Endodermal cell (in vitro differentiated cells): ENCODE results near the gene IL19. TPM values are rescaled to one million over a fixed set of nuclear protein-coding genes. Genes with fewer than 3 reads are reported as not detected.

ENCODE experiments used
- DNase-seq: peaks from one replicate; pipeline ENCODE4 v3.0.0-alpha.2; 2017
- H3K27ac ChIP-seq: 2 replicates; pipeline ENCODE4 v1.5.1; 2013; ENCODE audit warnings: mild to moderate bottlenecking, low read depth, low read length, moderate library complexity
- H3K27me3 ChIP-seq: 2 replicates; pipeline ENCODE4 v1.6.1; 2013; ENCODE audit warnings: mild to moderate bottlenecking, low read length, moderate library complexity; ENCODE audit not compliant: insufficient read depth, control insufficient read depth, poor library complexity, severe bottlenecking
- H3K36me3 ChIP-seq: 2 replicates; pipeline ENCODE4 v1.7.0; 2013; ENCODE audit warnings: mild to moderate bottlenecking, low read length, moderate library complexity; ENCODE audit not compliant: control insufficient read depth, insufficient read depth
- H3K4me1 ChIP-seq: one replicate; pipeline ENCODE4 v1.7.0; 2013; ENCODE audit warnings: low read length; ENCODE audit not compliant: control insufficient read depth, insufficient read depth
- H3K4me3 ChIP-seq: 2 replicates; pipeline ENCODE4 v1.5.1; 2013; ENCODE audit warnings: mild to moderate bottlenecking, low read length, moderate library complexity
- H3K9ac ChIP-seq: 2 replicates; pipeline ENCODE4 v1.6.1; 2013; ENCODE audit warnings: mild to moderate bottlenecking, low read length, moderate library complexity; ENCODE audit not compliant: poor library complexity, severe bottlenecking; ENCODE audit errors: extremely low read depth
- H3K9me3 ChIP-seq: 2 replicates; pipeline ENCODE4 v1.6.1; 2013; ENCODE audit warnings: mild to moderate bottlenecking, low read length, moderate library complexity; ENCODE audit not compliant: control insufficient read depth
- H3K27ac Mint-ChIP-seq: 2 replicates; pipeline ENCODE4 v1.8.0; 2020; ENCODE audit warnings: mixed read lengths
- H3K27me3 Mint-ChIP-seq: 2 replicates; pipeline ENCODE4 v1.8.0; 2021; ENCODE audit warnings: mild to moderate bottlenecking, mixed read lengths; ENCODE audit not compliant: insufficient read depth
- H3K36me3 Mint-ChIP-seq: 2 replicates; pipeline ENCODE4 v1.8.0; 2020; ENCODE audit warnings: low read depth, mixed read lengths
- H3K4me1 Mint-ChIP-seq: 2 replicates; pipeline ENCODE4 v1.8.0; 2020; ENCODE audit warnings: mixed read lengths
- H3K4me3 Mint-ChIP-seq: 2 replicates; pipeline ENCODE4 v1.8.0; 2020; ENCODE audit warnings: mild to moderate bottlenecking, moderate library complexity, mixed read lengths
- H3K9me3 Mint-ChIP-seq: 2 replicates; pipeline ENCODE4 v1.8.0; 2020; ENCODE audit warnings: mild to moderate bottlenecking, mixed read lengths
- WGBS, 2 experiments: methylation state at CpG; one replicate each; pipeline versions ENCODE4 v1.1.5 to v1.1.7; 2013; ENCODE audit warnings: missing lambda C conversion rate in 2 of 2, mixed read lengths in 1 of 2; ENCODE audit not compliant: insufficient coverage in 1 of 2, insufficient read length in 1 of 2; 5-methylcytosine and 5-hydroxymethylcytosine counted together
- total RNA-seq, 2 donors: library from RNA; stranded (reverse); fragmentation: NEBNext Ultra II Directional in 1 of 2; extraction: Animal tissue kit (Norgen Biotek cat#: 25700) in 1 of 2; gene quantifications; 2 replicates in 1 of 2; 3 replicates in 1 of 2; pipeline ENCODE4 v1.2.1, GENCODE V29; 2021
- TF ChIP-seq, protein P1 (sequence below): fragments of 200-600 bp; sonication (generic); conservative IDR thresholded peaks from 2 replicates; pipeline ENCODE4 v1.5.0; 2021; ENCODE audit warnings: antibody characterized with exemption, mild to moderate bottlenecking

IL19 gene
- total RNA-seq, 2 donors from 2014 or later: not detected

DNA sequence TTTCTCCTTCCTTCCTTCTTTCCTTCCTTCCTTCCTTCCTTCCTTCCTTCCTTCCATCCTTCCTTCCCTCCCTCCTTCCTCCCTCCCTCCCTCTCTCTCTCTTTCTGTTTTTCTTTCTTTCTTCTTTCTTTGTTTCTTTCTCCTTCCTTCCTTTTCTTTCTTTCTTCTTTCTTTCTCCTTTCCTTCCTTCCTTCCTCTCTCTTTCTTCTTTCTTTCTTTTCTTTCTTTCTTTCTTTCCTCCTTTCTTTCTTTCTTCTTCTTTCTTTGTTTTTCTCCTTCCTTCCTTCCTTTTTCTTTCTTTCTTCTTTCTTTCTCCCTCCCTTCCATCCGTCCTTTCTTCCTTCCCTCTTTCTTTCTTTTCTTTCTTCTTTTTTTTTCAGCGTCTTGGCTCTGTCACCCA is 18.1 kb upstream of the IL19 start:
- no peak overlapping the region for H3K27ac Mint-ChIP-seq
- no peak overlapping the region for H3K4me3 Mint-ChIP-seq
- no peak overlapping the region for H3K27ac ChIP-seq
- H3K9ac ChIP-seq: no peak overlapping the region
- no peaks in the 10 kb centered on the region for H3K9me3 ChIP-seq
- no peaks in the 10 kb centered on the region for H3K27me3 Mint-ChIP-seq
- H3K4me3 ChIP-seq: no peak overlapping the region
- peaks cover 3% of the 10 kb centered on the region for H3K4me1 Mint-ChIP-seq
- WGBS, 2 experiments: 91 to 100% methylated on average over 1 to 2 of the region's 2 CpGs
- H3K4me1 ChIP-seq: no peaks in the 10 kb centered on the region
- H3K36me3 Mint-ChIP-seq: no peaks in the 10 kb centered on the region
- H3K27me3 ChIP-seq: peaks cover 18% of the 10 kb centered on the region
- H3K9me3 Mint-ChIP-seq: no peaks in the 10 kb centered on the region
- TF ChIP-seq, protein P1, sequence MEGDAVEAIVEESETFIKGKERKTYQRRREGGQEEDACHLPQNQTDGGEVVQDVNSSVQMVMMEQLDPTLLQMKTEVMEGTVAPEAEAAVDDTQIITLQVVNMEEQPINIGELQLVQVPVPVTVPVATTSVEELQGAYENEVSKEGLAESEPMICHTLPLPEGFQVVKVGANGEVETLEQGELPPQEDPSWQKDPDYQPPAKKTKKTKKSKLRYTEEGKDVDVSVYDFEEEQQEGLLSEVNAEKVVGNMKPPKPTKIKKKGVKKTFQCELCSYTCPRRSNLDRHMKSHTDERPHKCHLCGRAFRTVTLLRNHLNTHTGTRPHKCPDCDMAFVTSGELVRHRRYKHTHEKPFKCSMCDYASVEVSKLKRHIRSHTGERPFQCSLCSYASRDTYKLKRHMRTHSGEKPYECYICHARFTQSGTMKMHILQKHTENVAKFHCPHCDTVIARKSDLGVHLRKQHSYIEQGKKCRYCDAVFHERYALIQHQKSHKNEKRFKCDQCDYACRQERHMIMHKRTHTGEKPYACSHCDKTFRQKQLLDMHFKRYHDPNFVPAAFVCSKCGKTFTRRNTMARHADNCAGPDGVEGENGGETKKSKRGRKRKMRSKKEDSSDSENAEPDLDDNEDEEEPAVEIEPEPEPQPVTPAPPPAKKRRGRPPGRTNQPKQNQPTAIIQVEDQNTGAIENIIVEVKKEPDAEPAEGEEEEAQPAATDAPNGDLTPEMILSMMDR: no peak
- no peak for DNase-seq
- no peaks in the 10 kb centered on the region for H3K36me3 ChIP-seq

- TF ChIP-seq, protein P1: no peak
- no peak overlapping the region for H3K9ac ChIP-seq
- no peak overlapping the region for H3K27ac ChIP-seq
- Mint-ChIP-seq H3K9me3 (no peaks in the 10 kb centered on the region), H3K27ac (no peak overlapping the region), H3K4me3 (no peak overlapping the region), H3K27me3 (no peaks in the 10 kb centered on the region), H3K36me3 (no peaks in the 10 kb centered on the region), H3K4me1 (no peaks in the 10 kb centered on the region)
- H3K4me1 ChIP-seq: no peaks in the 10 kb centered on the region
- WGBS, 2 experiments: 83 to 90% methylated on average over 1 to 2 of the region's 3 CpGs
- DNase-seq: no peak
- no peaks in the 10 kb centered on the region for H3K36me3 ChIP-seq
- peaks cover 24% of the 10 kb centered on the region for H3K27me3 ChIP-seq
- H3K9me3 ChIP-seq: no peaks in the 10 kb centered on the region
- no peak overlapping the region for H3K4me3 ChIP-seq
Measured at GRCh38 chr1:206753141-206753540, 17.4 kb upstream of the IL19 start.

DNA sequence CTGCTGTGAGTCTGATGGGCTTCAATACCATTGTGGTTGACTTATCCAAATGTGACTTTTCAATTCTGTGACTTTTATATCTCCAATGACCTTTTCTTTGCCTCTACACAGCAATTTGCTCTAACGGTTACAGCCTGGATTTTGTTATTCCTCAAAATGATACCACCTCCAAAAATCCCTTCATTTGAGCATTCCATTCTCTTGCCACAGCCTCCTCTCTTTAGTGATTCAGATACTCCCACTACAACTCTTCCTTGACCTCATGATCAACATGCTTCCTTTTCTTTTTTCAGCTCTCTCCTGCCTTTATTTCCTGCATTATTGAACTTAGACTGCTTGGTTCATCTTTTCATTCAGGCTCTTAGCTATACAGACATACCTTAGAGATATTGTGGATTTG is 16.6 kb upstream of the IL19 start:
- Histone ChIP-seq H3K36me3 (no peaks in the 10 kb centered on the region), H3K4me1 (no peaks in the 10 kb centered on the region), H3K4me3 (no peak overlapping the region), H3K9ac (no peak overlapping the region), H3K27me3 (peaks cover 29% of the 10 kb centered on the region), H3K9me3 (no peaks in the 10 kb centered on the region), H3K27ac (no peak overlapping the region)
- Mint-ChIP-seq H3K27ac (no peak overlapping the region), H3K4me3 (no peak overlapping the region), H3K27me3 (no peaks in the 10 kb centered on the region), H3K4me1 (no peaks in the 10 kb centered on the region), H3K36me3 (no peaks in the 10 kb centered on the region), H3K9me3 (no peaks in the 10 kb centered on the region)
- TF ChIP-seq, protein P1: no peak
- 84 to 90% methylated on average over 1 of the region's 1 CpG for WGBS, 2 experiments
- DNase-seq: no peak
